NCI-H2081 (cell line): ENCODE measurements around the gene PRKCQ.

ENCODE experiments used
- DNase-seq, 2 experiments: peaks; one replicate each; lab custom pipeline; 2025; lab: John Stamatoyannopoulos, UW

PRKCQ gene

DNA sequence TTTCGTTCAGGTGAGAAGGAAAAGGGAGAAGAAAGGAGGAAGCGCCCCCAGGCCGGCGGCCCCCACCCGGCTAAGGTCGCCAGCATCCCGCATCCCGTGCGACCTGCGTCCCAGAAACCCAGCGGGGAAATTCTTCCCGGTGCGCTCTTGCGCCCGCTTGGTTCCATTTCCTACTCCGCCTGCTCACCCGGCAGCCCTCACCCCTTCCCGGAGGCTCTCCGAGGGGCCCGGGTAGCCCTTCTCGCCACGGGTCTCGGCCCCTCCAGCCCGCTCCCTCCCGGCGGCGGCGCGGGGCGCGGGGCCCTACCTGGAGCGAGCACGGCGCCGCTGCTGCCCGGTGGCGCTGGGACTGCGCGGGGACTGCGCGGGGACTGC, at the start of gene PRKCQ:
Gene PRKCQ (minus strand): TSS at position 373 of the 375 bp plus-strand sequence. CDS start 65,141 bp downstream, outside the sequence.
- peak in 1 of 2 experiments; percentile 19 for DNase-seq

DNA sequence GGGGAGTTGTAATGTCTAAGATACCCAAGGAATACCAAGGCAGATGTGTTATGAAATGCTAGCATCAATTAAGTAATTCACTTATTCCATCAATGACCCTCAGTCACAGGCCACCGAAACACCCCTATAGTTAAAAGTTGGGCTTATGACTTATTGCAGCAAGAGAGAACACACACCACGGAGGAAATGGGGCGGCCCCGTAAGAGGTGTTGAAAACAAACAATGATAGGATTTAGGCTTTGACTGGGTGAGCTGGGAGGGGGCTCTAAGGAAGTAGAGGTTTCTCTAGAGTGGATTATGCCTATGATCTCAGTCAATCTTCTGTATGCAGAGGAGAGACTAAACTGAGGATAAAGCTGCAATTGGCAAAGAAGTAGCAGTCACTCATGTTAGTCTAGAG, 45.4 kb upstream of the PRKCQ start:
- DNase-seq, result no peak

DNA sequence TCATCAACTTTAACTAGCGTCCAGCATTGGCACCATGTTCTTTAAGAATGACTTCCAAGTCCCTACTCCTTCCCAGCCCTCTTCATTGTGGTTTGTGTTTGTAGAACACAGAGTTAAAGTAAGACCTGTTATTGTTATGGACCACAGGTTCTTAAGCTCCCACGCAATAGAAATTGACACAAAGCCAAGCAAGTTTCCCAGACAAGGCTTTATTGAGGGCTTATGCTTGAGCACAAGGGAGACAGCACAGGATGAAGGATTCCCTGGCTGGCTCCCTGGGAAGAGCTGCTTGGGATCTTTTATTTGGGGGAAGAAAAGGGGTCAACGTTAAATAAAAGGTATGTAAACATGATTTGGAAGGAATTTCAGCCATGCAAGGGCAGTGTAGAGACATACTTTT, 44.3 kb upstream of the PRKCQ start:
- DNase-seq, result no peak

DNA sequence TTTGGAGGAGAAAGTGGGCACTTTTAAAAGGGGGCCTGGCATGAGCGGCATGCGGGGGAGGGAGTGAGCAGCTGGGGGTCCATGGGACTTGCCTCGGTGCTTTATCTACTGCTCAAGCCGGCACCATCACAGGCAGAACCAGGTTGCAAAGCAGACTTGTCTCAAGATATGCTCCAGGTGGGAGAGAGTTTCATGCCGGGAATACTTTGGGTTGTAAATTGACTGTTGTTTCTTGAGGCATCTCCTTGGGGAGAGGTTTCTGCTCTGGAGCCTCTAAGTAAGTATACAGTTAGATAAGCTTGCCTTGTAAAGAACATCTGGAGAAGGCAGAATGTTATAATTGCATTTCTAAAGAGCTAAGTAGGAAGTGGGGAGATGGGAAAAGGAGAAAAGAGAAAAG, 42.8 kb upstream of the PRKCQ start:
- no peak for DNase-seq

DNA sequence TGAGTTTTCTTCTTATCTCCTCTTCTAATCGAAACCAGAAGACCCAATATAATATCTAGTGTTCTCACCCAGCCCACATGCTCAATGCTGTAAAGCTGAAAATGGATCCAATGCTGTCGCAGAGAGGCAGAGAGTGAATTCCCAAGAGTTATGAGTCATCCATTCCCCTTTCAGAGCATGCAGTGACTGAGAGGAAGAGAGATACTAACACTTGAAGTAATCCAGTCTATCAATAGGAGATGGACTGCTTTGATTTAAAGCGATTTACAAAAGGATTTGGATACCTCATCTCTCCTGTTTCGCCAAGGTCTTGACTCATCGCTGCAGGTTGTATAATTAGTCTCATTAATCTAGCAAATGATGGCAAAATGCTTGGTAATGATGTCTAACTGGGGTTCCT, 41.5 kb upstream of the PRKCQ start:
- DNase-seq, result no peak

DNA sequence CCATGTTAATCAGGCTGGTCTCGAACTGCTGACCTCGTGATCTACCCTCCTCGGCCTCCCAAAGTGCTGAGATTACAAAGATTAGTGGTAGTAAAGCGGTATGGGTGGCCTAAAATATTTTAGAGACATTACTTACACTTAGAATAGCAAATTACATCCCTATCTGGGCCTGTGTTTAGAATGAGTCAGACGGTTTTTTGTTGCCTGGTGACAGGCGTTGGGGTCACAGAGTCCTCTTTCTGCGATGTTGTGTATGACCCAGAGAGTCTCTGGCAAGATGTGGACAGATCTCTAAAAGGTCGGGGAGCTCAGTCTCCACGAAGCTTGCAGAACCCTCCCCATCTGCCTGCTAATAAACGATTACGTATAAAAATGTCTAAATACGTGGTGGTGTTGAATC, 39.6 kb upstream of the PRKCQ start:
- DNase-seq, result no peak

DNA sequence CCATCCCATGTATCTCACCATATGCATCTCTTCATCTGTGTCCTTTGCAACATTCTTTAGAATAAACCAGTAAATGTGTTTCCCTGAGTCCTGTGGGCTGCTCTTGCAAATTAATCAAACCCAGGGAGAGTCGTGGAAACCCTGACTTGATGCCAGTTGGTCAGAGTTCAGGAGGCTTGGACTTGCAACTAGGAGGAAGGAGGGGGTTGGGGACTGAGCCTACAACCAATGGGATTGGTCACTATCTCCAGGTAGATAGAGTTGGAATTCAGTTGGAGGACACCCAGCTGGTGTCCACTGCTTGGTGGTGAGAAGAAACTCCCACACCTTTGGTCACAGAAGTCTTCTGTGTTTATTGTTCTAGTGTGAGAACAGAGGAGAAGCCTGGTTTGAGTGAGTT, 38.3 kb upstream of the PRKCQ start:
- DNase-seq, result no peak

DNA sequence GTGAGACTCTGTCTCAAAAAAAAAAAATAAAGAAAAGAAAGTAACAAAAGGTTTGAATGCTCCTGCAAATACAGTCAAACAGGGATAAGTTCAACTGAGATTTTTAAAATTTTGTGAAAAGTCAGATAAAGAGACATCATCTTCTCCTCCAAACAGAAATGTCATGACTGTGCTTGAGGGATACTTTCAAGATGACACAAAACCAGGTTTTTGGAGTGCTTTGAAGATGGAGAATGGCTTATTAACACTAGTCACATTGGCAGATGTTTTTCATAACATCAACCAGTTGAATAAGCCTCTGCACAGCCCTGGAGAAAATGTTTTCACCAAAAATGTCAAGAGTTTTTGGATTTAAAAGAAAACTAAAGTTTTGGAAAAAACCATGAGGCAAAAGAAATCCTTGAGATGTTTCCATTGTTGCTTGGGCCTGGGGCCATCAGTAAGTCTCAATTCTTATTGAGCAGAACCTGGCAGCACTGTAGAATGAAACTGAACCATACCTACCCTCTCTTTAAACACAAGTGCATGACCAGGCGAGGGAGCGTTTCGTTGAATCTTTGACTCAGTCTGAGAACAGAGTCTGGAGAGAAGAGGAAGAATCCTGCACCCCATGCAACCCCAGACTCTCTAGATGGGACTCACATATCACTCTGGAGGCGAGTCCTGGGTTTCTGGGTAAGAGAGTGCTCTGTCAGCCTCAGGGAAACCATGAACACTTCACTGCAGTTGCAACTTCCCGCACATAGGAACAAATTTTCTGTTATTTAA, 37.4 kb upstream of the PRKCQ start:
- DNase-seq, result no peak

DNA sequence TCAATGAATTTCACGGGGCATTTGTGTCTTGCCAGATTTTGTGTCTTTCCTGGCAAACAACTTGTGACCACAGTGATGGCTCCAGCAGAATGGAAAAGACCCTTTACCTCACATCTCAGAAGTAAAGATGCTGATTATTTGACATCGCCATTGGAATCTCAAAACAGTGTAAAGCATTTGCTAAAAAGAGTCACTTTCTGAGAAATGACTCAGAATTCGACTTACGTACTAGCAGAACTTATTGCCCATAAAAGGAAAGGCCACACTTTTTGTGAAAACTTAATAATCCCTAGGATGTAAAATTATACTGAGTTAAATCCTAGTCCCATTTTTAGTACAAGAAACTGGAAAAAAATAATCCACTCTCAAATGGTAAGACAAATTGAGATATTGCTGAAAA, 35.9 kb upstream of the PRKCQ start:
- DNase-seq, result no peak

DNA sequence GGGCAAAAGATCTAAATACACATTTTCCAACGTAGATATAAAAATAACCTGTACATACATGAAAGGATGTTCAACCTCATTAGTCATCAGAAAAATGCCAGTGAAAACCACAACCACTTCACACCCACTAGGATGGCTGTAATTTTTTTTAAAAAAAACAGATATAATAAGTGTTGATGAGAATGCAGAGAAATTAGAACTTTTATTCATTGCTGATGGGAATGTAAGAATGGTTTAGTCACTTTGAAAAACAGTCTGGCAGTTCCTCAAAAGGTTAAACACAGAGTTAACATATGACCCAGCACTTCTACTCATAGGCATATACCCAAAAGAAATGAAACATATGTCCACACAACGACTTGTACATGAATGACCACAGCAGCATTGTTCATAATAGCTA, 32.3 kb upstream of the PRKCQ start:
- DNase-seq, result no peak

DNA sequence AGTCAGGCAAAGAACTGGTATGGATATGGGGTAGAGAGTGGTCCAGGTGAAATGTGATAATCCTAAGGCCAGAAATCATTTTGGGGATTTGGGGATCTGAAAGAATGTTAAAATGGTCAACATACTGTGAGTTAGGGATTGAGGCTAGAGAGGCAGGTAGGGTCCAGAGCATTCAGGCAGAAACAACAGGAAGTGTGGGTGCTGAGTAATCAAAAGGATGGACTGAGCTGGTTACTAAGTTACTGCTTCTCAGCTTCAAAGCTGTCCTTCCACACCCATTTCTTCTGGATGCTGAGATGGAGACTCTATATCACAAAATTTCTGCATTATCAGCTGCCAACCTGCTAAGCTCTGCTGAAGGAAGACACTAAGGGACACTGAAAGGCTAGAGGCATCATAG, 30.6 kb upstream of the PRKCQ start:
- DNase-seq, result no peak

DNA sequence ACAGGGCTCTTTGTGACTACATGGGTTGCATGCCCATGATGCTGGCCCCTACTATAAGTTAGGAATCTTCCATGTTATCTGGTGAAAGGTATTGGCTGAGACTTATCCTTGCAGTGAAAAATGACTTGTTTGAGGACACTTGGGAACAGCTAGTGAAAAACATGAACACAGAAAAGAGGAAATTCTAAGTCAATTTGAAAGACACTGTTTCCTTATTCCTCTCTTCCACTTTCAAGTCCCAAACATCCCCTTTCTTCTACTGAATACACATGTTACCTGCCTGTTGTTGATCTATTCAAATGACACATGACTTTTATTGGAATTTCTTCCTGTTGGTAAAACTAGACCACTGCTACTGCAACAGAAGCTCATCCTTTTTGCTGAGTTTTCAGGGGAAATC, 29.5 kb upstream of the PRKCQ start:
- DNase-seq, result no peak

DNA sequence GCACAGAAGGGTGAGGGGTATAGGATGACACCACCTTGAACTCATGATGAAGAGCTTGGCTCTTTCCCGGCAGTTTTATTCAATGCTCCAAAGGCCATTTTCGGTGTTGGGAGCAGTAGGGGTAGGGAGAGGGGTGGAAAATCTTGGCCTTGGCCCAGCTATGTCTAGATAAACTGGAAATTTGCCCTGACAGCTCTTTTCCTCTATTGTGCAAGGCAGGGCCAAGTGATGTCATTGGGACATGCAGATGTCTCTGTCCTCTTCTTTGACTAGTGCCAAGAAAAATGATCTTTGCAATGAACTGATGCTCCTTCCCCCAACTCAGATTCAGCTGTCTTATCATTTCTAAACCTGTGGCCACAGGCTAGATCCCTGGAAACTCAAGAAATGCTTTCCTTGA, 27.7 kb upstream of the PRKCQ start:
- no peak for DNase-seq

DNA sequence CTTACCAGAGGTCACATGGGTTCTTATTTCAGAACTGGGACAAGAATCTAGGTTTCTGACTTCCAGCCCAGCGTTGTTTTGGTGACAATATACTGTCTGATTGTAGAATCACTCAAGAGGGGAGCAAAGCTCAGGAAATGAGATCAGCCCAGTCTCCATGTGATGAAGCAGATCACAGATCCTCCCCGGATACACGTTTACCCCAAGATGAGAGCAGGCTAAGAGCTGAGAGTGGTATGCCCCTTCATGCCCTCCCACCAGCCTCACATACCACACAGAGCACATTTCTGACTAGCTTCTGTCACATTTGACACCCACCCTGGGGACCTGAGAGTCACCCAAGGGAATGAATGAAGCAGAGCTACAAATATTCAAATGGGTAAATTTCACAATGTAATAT, 27.1 kb upstream of the PRKCQ start:
- no peak for DNase-seq

DNA sequence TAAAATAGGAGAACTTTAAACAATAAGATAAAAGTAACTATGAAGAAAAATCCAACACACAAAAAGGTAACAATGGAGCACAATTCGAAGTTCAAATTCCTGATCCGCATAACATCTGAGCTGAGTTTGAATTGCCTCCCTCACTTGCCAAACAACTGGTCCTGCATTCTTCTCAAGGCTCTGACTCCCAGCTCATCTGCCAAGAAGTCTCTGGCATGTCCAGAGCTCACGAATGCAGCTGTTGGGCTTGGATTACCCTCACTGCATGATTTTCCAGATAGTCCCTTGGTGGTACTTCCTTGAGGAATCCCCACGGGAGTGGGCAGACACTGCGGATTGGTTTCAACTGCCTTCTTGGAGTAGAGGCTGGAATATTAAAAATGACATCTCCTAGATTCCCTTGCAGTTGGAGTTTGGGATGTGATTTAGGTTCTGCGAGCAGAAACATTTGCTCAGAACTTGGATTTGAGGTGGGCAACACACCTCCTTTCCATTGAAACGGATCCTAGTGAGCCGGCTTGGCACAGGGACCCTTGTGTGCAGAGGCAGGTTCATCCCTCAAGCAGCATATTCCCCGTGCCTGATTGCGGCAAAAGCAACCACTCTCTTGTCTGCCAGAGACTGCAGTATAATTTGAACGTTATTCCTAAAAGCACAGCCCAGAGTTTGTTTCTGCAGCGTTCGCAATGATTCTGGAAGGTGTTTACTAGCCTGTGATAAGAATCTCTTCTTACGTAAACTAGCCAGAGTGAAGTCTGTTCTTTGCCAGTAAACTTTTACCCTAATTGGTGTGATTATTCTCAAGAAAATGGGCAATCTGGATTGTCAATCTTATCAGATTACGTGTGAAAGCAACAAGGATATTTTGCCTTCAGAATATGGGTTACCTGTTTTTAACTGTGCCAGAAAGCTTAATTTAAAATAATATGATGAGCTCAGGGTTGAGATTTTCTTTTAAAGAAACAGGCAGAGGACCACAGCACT, 23.4 kb upstream of the PRKCQ start:
- DNase-seq, result no peak

DNA sequence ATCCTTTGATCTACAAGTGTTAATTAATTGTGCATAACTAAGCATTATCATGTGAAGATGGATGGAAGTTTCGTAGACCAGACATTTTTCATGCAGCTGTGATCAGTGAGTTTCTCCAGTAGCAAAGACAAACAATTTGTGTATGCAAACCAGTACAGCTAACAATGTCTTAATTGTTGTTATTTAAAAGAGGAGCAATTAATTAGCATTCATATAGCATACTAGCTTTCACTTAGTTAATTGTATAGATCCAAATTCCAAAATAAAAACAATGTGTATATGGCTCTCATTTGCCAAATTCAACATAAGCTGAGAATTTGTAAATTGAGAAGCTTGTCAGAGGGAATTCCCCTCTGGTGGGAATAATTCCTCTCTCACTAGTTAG, 22.6 kb upstream of the PRKCQ start:
- no peak for DNase-seq

DNA sequence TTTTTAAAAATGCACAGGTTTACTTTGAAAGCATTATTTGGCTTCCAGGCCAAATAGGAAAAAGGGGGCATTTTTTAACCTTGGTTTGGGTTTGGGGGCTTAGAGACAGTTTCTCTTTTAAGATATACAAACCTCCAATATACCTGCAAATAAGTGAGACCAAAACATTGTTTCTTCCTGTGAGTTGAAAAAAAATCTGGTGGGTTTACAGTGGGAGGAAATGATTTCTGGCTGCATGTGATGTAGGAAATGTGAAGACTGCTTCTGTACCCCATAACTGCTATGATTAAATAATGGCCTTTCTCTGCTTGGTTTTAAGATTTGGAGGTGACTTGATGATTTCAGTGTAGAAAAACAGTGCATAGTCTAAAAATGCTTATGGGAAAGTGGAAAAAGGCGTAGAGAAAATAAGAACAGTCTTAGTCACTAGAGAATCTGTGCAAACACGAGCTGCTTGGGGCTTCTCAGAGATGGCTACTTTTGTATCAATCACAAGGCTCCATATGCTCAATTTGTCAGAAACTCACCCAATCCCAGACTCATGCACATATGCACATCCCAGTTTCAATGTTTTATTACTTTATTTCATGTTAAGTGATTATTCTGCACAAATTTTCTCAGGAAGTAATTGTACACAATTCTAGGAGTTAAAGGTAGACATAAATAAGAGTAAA, 22.1 kb upstream of the PRKCQ start:
- DNase-seq, result no peak

DNA sequence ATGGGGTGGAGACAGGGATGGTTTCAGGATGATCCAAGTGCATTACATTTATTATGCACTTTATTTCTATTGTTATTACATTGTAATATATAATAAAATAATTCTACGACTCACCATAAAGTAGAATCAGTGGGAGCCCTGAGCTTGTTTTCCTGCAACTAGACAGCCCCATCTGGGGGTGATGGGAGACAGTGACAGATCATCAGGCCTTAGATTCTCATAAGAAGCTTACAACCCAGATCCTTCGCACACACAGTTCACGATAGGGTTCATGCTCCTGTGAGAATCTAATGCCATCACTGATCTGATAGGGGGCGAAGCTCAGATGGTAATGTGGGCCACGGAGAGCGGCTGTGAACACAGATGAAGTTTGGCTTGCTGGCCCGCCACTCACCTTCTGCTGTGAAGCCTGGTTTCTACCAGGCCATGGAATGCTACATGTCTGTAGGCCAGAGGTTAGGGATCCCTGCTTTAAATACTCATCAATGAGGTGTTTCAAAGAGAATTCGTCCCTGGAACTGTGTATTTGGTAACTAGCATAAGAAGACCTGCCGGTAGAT, 21.2 kb upstream of the PRKCQ start:
- no peak for DNase-seq

DNA sequence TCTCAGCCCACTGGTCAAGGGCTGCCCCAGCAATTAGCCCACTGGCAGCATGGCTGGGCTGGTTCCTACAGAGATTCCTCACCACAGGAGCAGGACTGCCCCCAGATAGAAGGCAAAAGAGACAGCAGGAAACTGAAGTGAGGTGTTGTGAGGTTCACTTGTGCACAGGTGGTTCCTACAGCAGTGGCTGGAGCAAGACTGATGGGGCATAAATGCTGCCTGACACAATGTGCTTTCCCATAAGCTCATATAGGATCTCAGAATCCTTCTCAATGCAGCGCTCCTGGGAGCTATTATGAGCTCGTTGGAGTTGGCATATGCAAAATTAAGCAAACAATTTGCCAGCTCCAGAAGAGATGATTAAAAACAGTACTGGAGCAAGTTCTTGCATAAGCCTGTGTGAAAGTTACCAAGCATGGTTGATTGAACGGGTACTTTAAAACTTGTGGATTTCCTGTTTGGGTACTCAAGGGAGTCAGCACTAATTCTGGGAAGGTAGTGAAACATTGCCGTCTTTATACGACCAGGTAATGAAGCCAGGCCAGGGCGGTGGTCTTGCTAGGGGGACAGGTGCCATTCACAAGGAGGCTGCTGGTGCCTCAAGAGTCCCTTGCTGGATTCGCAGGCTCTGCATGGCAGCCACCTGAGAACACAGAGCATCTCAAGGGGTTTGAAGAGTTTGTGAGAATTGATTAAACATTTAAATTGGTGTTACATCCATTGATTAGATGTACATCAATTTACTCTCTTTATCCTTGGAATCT, 20.3 kb upstream of the PRKCQ start:
- DNase-seq, result no peak

DNA sequence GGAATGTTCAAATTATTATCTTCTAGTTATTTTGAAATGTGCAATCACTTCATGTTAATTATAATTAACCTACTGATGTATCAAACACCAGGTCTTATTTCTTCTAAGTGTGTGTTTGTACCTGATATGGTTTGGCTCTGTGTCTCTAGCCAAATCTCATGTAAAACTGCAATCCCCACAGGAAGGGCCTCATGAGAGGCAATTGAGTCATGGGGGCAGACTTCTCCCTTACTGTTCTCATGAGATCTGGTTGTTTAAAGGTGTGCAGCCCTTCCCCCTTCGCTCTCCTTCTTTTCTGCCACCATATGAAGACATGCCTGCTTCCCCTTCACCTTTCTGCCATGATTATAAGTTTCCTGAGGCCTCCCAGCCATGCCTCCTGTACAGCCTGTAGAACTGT, 18.6 kb upstream of the PRKCQ start:
- no peak for DNase-seq

DNA sequence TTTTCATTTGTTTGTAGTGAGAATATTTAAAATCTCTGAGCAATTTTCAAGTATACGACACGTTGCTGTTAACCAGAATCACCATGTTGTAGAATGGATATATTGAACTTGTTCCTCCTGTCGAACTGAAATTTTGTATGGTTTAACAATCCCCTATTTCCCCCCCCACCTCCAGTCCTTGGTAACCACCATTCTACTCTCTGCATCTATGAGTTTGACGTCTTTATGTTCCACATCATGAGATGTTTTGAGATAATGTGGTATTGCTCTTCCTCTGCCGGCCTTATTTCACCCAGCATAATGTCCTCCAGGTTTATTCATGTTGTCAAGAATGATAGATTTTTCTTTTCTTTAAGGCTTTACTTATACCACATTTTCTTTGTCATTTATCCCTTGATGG, 17.4 kb upstream of the PRKCQ start:
- no peak for DNase-seq

DNA sequence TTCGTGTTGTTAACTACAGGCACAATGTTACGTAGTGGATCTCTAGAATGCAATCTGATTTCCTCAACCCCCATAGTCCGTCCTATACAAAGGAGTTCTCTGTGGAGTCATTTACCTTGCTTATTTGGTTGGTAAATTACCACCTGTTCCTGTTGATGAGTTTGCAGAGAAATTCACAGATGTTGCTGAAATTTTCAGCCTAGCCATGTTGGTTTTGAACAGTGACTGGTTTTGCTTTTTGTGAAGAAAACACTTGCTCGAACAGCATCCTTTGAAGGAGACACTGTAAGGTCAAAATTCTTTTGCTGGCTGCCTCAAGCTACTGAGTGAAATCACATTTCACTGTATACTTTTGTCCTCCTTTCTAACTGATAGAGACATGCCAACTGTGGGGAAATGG, 15.4 kb upstream of the PRKCQ start:
- no peak for DNase-seq
